Naive thymus-derived CD4-positive, alpha-beta T cell (primary cell): ENCODE measurements around the gene CAMTA1. TPM values are rescaled to one million over a fixed set of nuclear protein-coding genes. Genes with fewer than 3 reads are reported as not detected.

ENCODE experiments used
- ATAC-seq: fragments of 150-1000 bp; cut with Tn5 transposase; 2 replicates; pipeline ENCODE4 v1.10.0; 2021; ENCODE audit warnings: mild to moderate bottlenecking, moderate library complexity
- CTCF ChIA-PET: fragments of 350-600 bp; sonication (Branson Sonifier 250); formaldehyde crosslinking; loops from one replicate; lab custom pipeline; 2021; ENCODE audit warnings: antibody characterized with exemption; lab: Charles Lee
- POLR2A ChIA-PET: fragments of 350-600 bp; sonication (Branson Sonifier 250); formaldehyde crosslinking; loops from one replicate; lab custom pipeline; 2021; ENCODE audit warnings: antibody characterized with exemption, inconsistent platforms; lab: Charles Lee
- DNase-seq, 9 donors: peaks; one replicate each; pipeline versions ENCODE4 v3.0.0 to v3.0.0-alpha.2; 2020 to 2022; ENCODE audit warnings: mixed read lengths in 1 of 9
- H3K27ac ChIP-seq: one replicate; pipeline ENCODE4 v1.7.0; 2013; ENCODE audit warnings: mild to moderate bottlenecking, low read depth, low read length, moderate library complexity
- H3K27me3 ChIP-seq, 2 donors: one replicate each; pipeline ENCODE4 v1.7.0; 2013; ENCODE audit warnings: low read length in 2 of 2, mild to moderate bottlenecking in 2 of 2, moderate library complexity in 2 of 2; ENCODE audit not compliant: control insufficient read depth in 2 of 2, insufficient read depth in 2 of 2
- H3K36me3 ChIP-seq, 3 experiments: 1 replicate in 2 of 3; 2 replicates in 1 of 3; pipeline ENCODE4 v1.7.0; 2013; ENCODE audit warnings: low read length in 3 of 3, mild to moderate bottlenecking in 3 of 3, moderate library complexity in 1 of 3; ENCODE audit not compliant: insufficient read depth in 3 of 3, control insufficient read depth in 2 of 3
- H3K4me1 ChIP-seq, 2 donors: one replicate each; pipeline ENCODE4 v1.7.0; 2013; ENCODE audit warnings: low read length in 2 of 2, mild to moderate bottlenecking in 2 of 2, moderate library complexity in 1 of 2; ENCODE audit not compliant: control insufficient read depth in 2 of 2, insufficient read depth in 2 of 2
- H3K4me3 ChIP-seq: 2 replicates; pipeline ENCODE4 v1.7.0; 2013; ENCODE audit warnings: mild to moderate bottlenecking, low read length
- H3K9me3 ChIP-seq, 3 experiments: 1 replicate in 2 of 3; 2 replicates in 1 of 3; pipeline ENCODE4 v1.7.0; 2013; ENCODE audit warnings: low read length in 3 of 3; ENCODE audit not compliant: control insufficient read depth in 2 of 3
- H3K27ac Mint-ChIP-seq, 9 donors: one replicate each; pipeline ENCODE4 v1.8.0; 2020 to 2022; ENCODE audit warnings: mixed read lengths in 9 of 9, mild to moderate bottlenecking in 8 of 9, moderate library complexity in 5 of 9, inconsistent platforms in 2 of 9
- H3K27me3 Mint-ChIP-seq, 5 donors: one replicate each; pipeline ENCODE4 v1.8.0; 2021 to 2022; ENCODE audit warnings: mixed read lengths in 5 of 5, mild to moderate bottlenecking in 1 of 5
- H3K36me3 Mint-ChIP-seq, 5 donors: one replicate each; pipeline ENCODE4 v1.8.0; 2020 to 2022; ENCODE audit warnings: mixed read lengths in 5 of 5, mild to moderate bottlenecking in 3 of 5, inconsistent platforms in 1 of 5
- H3K4me1 Mint-ChIP-seq, 7 donors: one replicate each; pipeline ENCODE4 v1.8.0; 2020 to 2022; ENCODE audit warnings: mixed read lengths in 7 of 7, mild to moderate bottlenecking in 3 of 7, inconsistent platforms in 1 of 7
- H3K4me3 Mint-ChIP-seq, 10 donors: one replicate each; pipeline ENCODE4 v1.8.0; 2020 to 2022; ENCODE audit warnings: mild to moderate bottlenecking in 10 of 10, mixed read lengths in 10 of 10, moderate library complexity in 6 of 10, inconsistent platforms in 2 of 10
- H3K9me3 Mint-ChIP-seq, 11 donors: one replicate each; pipeline ENCODE4 v1.8.0; 2020 to 2022; ENCODE audit warnings: mixed read lengths in 11 of 11, mild to moderate bottlenecking in 4 of 11, inconsistent platforms in 1 of 11, moderate library complexity in 1 of 11
- intact Hi-C, 2 donors: fragments of 100-400 bp; cut with micrococcal nuclease; formaldehyde crosslinking; loops; one replicate each; pipeline ENCODE4 v1.15.1; 2023
- polyA plus RNA-seq, 2 donors: library from polyadenylated mRNA; unstranded; fragments of 300-500 nt; fragmentation: Illumina TruSeq; gene quantifications; one replicate each; pipeline ENCODE4 v1.2.3, GENCODE V29; 2021
- total RNA-seq, 6 experiments: library from RNA in 5 of 6; stranded (reverse) in 5 of 6; gene quantifications; 1 replicate in 5 of 6; 2 replicates in 1 of 6; pipeline ENCODE4 v1.2.3 and lab custom pipeline; 2021 to 2026

CAMTA1 gene
- total and polyA plus RNA-seq, 7 experiments from 2014 or later: 38.1 to 68.6 (median 42.6) TPM

DNA sequence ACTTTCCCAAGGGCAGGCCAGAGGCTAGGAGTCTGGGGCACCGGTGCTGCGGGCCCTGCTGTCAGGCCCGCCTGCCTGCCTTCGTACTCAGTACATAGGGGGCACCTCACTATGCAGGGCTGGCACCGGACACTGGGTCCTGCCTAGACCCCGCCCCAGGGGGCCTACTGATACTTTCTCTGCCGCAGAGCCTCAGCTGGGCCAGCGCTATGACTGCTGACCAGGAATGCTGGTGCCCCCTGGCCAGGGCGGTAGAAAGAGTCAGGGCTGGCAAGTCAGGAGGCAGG lies 857.1 kb downstream of the CAMTA1 start:
- Mint-ChIP-seq H3K36me3 (no peaks in the 10 kb centered on the region), H3K27ac (no peak overlapping the region), H3K9me3 (peaks cover 0 to 2% (median 0%) of the 10 kb centered on the region in 11 donors), H3K4me3 (no peak overlapping the region), H3K27me3 (no peaks in the 10 kb centered on the region), H3K4me1 (peaks cover 0 to 6% (median 0%) of the 10 kb centered on the region in 7 donors)
- ChIA-PET CTCF (no interaction called here), POLR2A (no interaction called here)
- H3K27ac ChIP-seq: no peak overlapping the region
- no peak overlapping the region for H3K4me3 ChIP-seq
- no peaks in the 10 kb centered on the region for H3K36me3 ChIP-seq
- ATAC-seq (no peak), DNase-seq (no peak)
- no peaks in the 10 kb centered on the region for H3K9me3 ChIP-seq
- no peaks in the 10 kb centered on the region for H3K27me3 ChIP-seq
- no peaks in the 10 kb centered on the region for H3K4me1 ChIP-seq
- intact Hi-C loops: loop anchor here in 1 of 2 donors (10.0 kb wide), 2 partner anchors 598 to 918 kb away; no protein-coding TSS in a partner anchor

DNA sequence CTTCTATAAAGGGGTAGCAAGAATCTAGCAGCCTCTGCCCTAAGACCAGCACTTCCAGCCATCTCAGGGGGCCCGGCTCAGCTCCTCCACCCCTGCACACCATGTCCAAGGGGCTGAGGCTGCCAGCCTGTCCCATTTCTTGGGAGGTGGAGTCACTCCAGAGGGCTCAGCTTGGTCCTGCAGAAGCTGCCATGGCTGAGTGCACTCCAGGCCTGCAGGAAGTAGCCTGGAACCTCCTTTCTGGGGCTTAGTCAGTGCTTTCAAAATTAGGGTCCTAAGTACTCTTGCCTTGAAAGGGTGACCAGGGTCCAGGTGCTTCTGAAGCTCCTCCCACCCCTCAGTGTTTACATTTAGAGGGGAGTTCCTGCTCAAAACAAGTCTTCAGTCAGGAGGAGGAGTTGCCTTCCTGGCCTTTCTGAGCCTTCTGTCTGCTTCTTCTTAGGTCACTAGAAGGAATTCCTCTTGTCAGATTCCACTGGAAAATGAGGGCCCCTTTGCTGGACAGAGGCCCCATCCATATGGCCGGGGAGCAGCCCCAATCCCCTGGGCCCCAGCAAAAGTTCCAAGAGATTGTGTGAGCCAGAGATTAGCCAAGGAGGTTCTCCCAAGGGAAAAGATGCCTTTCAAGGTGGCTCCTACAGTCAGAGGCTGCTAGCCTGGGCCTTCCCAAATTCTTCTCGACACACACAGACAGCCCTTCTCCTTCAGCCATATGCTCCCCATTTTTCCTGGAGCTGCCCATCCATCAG lies 857.7 kb downstream of the CAMTA1 start:
- no peak for DNase-seq
- Mint-ChIP-seq H3K27ac (no peak overlapping the region), H3K4me3 (no peak overlapping the region), H3K9me3 (peaks cover 0 to 2% (median 0%) of the 10 kb centered on the region in 11 donors), H3K27me3 (no peaks in the 10 kb centered on the region), H3K36me3 (no peaks in the 10 kb centered on the region), H3K4me1 (peaks cover 0 to 6% (median 0%) of the 10 kb centered on the region in 7 donors)
- H3K36me3 ChIP-seq: no peaks in the 10 kb centered on the region
- intact Hi-C loops: loop anchor here in 1 of 2 donors (10.0 kb wide), 2 partner anchors 598 to 918 kb away; no protein-coding TSS in a partner anchor
- H3K4me3 ChIP-seq: no peak overlapping the region
- POLR2A ChIA-PET: no interaction called here
- CTCF ChIA-PET: no interaction called here
- H3K27me3 ChIP-seq: no peaks in the 10 kb centered on the region
- no peak overlapping the region for H3K27ac ChIP-seq
- H3K4me1 ChIP-seq: no peaks in the 10 kb centered on the region
- ATAC-seq: no peak
- H3K9me3 ChIP-seq: no peaks in the 10 kb centered on the region

DNA sequence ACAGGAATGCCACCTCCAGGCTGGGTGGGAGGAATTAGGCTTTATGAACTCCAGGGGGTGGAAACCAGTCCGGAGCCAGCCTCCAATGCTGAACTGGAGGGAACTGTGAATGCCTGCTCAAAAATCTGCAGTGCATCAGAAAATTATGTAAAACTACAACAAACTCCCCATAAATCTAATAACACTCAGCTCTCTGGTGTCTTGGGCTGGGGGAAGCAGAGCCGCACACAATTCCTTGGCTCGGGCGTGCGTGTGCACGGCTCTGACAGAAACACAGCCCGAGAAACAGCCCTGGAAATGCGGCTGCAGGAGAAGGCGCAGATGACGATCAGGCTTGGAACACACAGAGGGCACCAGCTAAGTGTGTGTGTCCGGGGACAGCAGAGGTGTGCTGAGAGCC lies 858.3 kb downstream of the CAMTA1 start:
- Mint-ChIP-seq H3K4me1 (peaks cover 0 to 6% (median 0%) of the 10 kb centered on the region in 7 donors), H3K27ac (no peak overlapping the region), H3K4me3 (no peak overlapping the region), H3K36me3 (no peaks in the 10 kb centered on the region), H3K27me3 (peaks cover 0 to 3% (median 0%) of the 10 kb centered on the region in 5 donors), H3K9me3 (peaks cover 0 to 2% (median 0%) of the 10 kb centered on the region in 11 donors)
- Histone ChIP-seq H3K36me3 (no peaks in the 10 kb centered on the region), H3K9me3 (no peaks in the 10 kb centered on the region), H3K27ac (no peak overlapping the region), H3K27me3 (no peaks in the 10 kb centered on the region), H3K4me3 (no peak overlapping the region), H3K4me1 (no peaks in the 10 kb centered on the region)
- no peak for ATAC-seq
- intact Hi-C loops: loop anchor here in 1 of 2 donors (10.0 kb wide), 2 partner anchors 599 to 919 kb away; no protein-coding TSS in a partner anchor
- no peak for DNase-seq
- ChIA-PET POLR2A (no interaction called here), CTCF (no interaction called here)

DNA sequence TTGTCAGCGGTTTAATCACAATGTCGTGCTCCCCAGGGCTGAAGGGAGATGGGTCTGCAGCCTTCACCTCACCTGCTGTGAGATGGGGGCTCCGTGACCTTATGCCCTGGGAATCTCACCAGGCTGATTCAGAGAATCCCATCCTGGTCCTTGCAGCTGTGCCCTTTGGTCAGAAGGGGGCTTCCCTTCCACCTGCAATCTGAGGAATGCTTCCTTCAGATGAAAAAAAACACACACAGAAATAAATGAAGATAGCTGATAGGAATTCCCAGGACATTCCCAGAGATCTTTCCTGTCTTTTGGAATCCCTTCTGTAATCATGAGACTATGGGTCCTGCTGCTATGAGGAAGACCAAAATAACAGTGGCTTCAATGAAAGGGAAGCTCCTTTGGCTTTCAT lies 858.8 kb downstream of the CAMTA1 start:
- Histone ChIP-seq H3K9me3 (no peaks in the 10 kb centered on the region), H3K4me3 (no peak overlapping the region), H3K27me3 (no peaks in the 10 kb centered on the region), H3K27ac (no peak overlapping the region), H3K36me3 (no peaks in the 10 kb centered on the region), H3K4me1 (no peaks in the 10 kb centered on the region)
- Mint-ChIP-seq H3K9me3 (peaks cover 0 to 2% (median 0%) of the 10 kb centered on the region in 11 donors), H3K4me3 (no peak overlapping the region), H3K27me3 (peaks cover 0 to 3% (median 0%) of the 10 kb centered on the region in 5 donors), H3K4me1 (peaks cover 0 to 6% (median 0%) of the 10 kb centered on the region in 7 donors), H3K27ac (no peak overlapping the region), H3K36me3 (no peaks in the 10 kb centered on the region)
- no peak for ATAC-seq
- intact Hi-C loops: loop anchor here in 1 of 2 donors (10.0 kb wide), 2 partner anchors 599 to 919 kb away; no protein-coding TSS in a partner anchor
- ChIA-PET CTCF (no interaction called here), POLR2A (no interaction called here)
- no peak for DNase-seq

DNA sequence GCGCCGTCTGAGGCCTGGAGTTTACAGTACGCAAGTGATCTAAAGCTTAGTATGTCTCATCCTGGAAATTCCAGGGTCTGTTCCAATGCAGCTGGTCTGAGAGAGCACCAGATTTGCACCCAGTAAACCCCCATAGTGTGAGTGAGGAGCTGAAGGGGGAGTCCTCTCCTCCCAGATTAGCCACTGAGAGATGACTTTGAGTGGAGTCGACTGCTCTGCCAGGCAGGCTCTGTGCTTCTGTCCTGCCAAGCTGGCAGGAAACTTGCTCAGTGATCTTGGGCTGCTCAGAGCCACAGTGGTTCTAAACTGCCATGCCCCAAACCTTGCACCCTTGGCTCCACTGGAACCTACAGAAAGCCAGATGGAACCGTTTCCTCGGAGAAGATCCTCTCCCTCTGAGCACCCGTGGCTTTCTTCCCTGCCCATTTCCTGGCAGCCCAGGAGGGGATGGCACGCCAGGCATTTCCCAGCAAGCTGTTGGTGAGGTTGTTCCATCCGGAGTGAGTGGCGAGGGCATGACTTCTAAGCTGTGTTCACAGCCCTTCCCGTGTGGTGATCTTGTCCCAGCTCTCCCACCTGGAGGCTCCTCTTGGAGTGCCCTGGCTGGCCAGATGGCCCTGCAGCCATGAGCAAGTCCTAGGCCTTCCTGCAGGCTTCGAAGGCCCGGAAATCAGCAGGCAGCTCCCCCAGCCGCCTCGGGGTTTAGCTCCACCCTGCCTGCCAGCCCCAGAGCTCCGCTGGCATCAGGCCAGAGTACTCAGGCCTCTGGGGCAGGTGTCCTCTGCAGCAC lies 859.9 kb downstream of the CAMTA1 start:
- peaks cover 0 to 3% (median 0%) of the 10 kb centered on the region in 5 donors for H3K27me3 Mint-ChIP-seq
- H3K36me3 Mint-ChIP-seq: no peaks in the 10 kb centered on the region
- ChIA-PET CTCF (interaction anchor here (0.6 to 1.5 kb wide), 2 partner anchors 863 to 926 kb away, joined by 3 to 5 read pairs; no protein-coding TSS in a partner anchor), POLR2A (no interaction called here)
- H3K27me3 ChIP-seq: no peaks in the 10 kb centered on the region
- ATAC-seq (no peak), DNase-seq (no peak)
- H3K4me1 Mint-ChIP-seq: peaks cover 0 to 6% (median 0%) of the 10 kb centered on the region in 7 donors
- H3K9me3 Mint-ChIP-seq: peaks cover 0 to 2% (median 0%) of the 10 kb centered on the region in 11 donors
- no peak overlapping the region for H3K4me3 ChIP-seq
- no peaks in the 10 kb centered on the region for H3K9me3 ChIP-seq
- no peak overlapping the region for H3K27ac ChIP-seq
- no peak overlapping the region for H3K4me3 Mint-ChIP-seq
- intact Hi-C loops: loop anchor here in 1 of 2 donors (10.0 kb wide), 2 partner anchors 600 to 920 kb away; no protein-coding TSS in a partner anchor
- no peaks in the 10 kb centered on the region for H3K36me3 ChIP-seq
- no peak overlapping the region for H3K27ac Mint-ChIP-seq
- H3K4me1 ChIP-seq: no peaks in the 10 kb centered on the region

DNA sequence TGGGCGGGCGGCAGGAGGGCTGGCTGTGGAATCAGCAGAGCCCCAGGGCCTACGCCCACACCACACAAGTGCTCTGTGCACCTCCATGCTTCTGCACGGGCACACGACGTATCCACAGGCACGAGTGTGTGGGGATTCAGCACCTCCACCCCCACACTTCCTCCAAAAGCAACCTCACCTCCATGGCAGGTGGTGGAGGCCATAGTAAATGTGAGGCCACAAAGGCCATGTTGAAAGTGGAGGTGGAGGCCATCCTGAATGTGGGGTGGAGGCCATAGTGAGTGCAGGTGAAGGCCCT lies 860.4 kb downstream of the CAMTA1 start:
- Histone ChIP-seq H3K27ac (no peak overlapping the region), H3K27me3 (no peaks in the 10 kb centered on the region), H3K4me3 (no peak overlapping the region), H3K4me1 (no peaks in the 10 kb centered on the region), H3K36me3 (no peaks in the 10 kb centered on the region), H3K9me3 (no peaks in the 10 kb centered on the region)
- ATAC-seq (no peak), DNase-seq (no peak)
- intact Hi-C loops: loop anchor here in 1 of 2 donors (10.0 kb wide), 2 partner anchors 601 to 921 kb away; no protein-coding TSS in a partner anchor
- CTCF ChIA-PET: interaction anchor here (1.5 kb wide), 1 partner anchor 926 kb away, joined by 5 read pairs; no protein-coding TSS in a partner anchor
- peaks cover 0 to 2% (median 0%) of the 10 kb centered on the region in 11 donors for H3K9me3 Mint-ChIP-seq
- no peak overlapping the region for H3K27ac Mint-ChIP-seq
- H3K36me3 Mint-ChIP-seq: no peaks in the 10 kb centered on the region
- POLR2A ChIA-PET: no interaction called here
- peaks cover 0 to 3% (median 0%) of the 10 kb centered on the region in 5 donors for H3K27me3 Mint-ChIP-seq
- H3K4me1 Mint-ChIP-seq: peaks cover 0 to 6% (median 0%) of the 10 kb centered on the region in 7 donors
- H3K4me3 Mint-ChIP-seq: no peak overlapping the region
